Cerebellar cortex (tissue), 1 donor: ENCODE measurements around the gene FBXL17.

Source experiments
- DNase-seq: peaks from one replicate; pipeline ENCODE4 v3.0.0-alpha.2; 2015; ENCODE audit warnings: low spot score

Gene FBXL17

DNA sequence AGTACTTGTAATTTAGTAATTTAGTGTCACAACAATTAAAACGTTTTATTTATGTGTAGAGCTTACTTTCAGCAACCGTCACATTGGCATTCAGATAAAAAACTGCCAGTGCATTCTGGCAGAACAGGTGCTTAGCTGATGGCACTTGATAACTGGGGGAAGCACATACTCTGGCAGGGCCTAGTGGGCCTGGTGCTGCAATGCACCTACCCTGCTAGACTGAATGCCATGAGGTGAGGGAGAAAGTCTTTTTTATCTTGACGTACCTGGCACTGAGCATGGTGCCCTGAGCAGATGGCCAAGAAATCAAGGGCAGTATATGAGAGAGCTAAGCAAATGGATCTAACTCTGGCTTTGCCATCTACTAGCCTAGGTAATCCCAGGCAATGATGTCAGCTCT lies 430.6 kb downstream of the FBXL17 start:
- DNase-seq: peak; percentile 54

DNA sequence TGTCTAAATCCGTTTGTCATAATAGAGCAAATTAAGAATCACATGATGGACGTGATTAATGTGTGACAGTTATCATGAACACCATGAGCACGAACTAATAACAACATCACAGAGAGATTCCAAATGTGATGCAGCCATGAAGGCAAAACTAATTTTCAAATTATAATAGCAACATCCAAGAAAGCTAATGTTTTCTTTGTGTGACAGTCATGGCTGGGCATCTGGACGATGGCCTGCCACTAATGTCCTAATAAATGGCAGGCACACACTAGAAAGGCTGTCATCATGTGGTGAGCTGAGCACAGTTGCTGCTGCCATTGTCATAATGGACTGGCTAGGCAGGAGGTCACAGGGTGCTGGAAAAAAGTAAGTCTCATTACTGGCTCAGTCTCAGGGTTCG lies 431.1 kb downstream of the FBXL17 start:
- DNase-seq: no peak

- no peak for DNase-seq
Measured at GRCh38 chr5:107949688-107950341, 432.1 kb downstream of the FBXL17 start.

GRCh38 chr5:107948377-107948776 lies 433.5 kb downstream of the FBXL17 start:
- no peak for DNase-seq

GRCh38 chr5:107945061-107945460 lies 436.8 kb downstream of the FBXL17 start:
- no peak for DNase-seq

DNA sequence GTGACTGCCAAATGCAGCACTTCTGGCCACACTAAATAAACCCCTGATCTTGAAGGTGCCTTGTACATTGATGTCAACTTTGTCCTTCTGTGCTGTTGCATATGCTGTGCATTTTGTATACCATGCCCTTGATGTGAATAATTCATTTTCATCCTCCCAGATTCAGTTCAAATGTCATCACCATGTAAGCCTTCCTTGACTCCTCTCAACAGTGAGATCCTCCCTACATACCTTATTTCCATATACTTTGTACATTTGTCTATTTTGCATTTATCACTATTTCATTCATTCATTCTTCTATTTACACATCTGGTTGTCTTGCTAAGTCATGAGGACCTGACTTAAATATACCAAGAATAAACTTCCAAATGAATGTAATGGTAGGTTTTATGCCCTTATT lies 438.0 kb downstream of the FBXL17 start:
- DNase-seq: no peak

GRCh38 chr5:107941036-107941435 lies 440.9 kb downstream of the FBXL17 start:
- no peak for DNase-seq

DNA sequence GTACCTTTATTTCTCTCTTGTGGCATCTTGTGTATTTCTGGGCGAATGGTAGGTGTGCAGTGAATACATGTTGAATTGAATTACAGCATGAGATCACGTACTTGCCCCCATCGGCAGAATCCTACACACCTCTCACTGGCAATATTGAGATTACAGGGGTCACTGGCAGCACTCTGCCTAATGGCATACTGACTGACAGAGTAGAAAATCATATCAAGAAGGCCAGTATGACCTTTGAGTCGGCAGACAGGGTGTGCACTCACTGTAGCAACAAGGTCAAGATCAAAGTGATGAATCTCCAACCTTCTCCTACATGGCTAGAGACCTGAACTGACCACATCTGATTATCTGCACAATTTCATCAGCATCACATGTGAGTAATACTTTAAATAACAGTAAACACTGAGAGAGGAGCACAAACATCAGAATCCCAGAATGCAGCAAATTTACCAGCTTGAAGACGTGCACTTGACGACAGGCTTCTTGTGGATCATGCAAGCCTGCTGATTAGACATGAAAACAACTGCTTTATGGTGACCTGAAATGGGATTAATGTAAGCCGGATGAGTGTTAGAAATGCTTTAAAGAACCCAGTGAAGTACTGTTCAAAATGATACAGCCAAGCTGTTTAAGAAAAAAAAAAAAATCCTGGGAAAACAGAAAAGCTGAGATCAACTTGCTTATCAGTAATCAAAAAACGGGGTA lies 444.1 kb downstream of the FBXL17 start:
- no peak for DNase-seq

DNA sequence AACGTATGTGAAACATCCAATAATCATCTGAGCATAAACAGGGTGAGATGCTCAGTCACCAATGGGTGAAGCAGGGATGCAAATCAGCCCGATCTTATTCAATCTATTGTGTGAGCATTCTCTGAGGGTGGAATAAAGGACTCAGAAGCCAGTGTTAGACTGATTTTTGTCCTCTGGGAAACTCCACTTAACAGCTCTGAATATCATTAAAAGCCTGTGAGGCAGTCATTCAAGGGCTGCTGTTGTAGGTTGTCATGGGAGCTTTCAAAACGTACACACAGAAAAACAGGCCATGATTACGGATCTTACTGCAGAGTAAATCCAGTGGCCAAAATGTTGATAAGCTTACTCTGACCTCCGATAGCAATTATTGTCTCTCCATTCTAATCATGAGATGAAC lies 444.7 kb downstream of the FBXL17 start:
- DNase-seq: no peak

DNA sequence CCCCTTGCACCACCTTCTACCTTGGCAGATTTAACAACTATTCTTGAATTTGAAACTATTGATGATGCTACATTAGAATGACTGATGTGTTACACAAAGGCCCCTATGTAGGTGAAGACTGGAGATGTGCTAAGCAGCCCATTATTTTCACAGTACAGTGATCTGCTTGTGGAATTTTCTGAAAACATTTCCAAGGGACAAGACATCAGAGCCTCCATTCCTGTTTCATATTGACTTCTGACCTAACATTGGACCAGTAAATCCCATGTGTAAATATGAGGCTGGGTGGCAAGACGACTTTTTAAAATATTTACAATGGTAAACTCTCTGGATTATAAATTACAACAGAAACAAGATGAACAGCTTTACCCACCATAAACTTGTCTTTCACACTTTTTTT lies 445.4 kb downstream of the FBXL17 start:
- no peak for DNase-seq

DNA sequence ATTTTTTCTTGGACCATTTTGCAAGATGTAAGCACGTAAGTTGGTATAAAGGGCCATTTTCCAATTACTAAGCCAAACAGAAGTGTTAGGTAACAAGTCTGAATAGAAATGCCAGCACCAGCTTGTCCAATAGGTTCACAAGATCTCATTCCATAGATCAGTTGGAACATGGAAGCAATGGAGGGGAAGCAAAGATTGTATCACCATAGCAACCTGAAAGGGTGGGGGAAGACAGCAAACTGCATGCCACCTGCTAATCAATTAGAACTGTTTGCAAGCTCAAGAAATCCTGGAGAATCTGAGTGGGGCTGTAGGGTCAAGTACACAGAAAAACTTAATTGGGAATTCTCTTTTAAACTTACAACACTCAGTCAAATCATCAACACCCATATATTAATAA lies 446.3 kb downstream of the FBXL17 start:
- no peak for DNase-seq

GRCh38 chr5:107933326-107933725 lies 448.6 kb downstream of the FBXL17 start:
- no peak for DNase-seq

GRCh38 chr5:107930891-107931290 lies 451.0 kb downstream of the FBXL17 start:
- no peak for DNase-seq

- no peak for DNase-seq
Measured at GRCh38 chr5:107930092-107930491, 451.8 kb downstream of the FBXL17 start.

DNA sequence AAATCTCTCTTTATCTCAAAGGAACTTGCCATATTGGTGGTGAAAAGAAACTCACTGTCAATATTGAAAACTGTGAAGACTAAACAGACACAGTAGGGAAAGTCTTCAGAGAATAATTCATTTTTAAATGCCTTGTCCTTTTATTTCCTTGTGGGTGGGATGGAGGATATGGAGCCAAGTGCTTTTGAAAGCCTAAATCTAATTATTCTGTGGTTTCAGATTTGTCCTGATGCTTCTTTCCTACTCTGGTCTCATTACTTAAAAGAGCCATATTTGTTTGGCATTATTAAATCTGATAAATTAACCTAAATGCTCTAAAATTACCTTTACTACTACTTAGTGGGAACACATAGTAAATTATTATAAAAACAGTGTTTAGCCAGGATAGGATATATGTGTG lies 452.8 kb downstream of the FBXL17 start:
- DNase-seq: no peak

DNA sequence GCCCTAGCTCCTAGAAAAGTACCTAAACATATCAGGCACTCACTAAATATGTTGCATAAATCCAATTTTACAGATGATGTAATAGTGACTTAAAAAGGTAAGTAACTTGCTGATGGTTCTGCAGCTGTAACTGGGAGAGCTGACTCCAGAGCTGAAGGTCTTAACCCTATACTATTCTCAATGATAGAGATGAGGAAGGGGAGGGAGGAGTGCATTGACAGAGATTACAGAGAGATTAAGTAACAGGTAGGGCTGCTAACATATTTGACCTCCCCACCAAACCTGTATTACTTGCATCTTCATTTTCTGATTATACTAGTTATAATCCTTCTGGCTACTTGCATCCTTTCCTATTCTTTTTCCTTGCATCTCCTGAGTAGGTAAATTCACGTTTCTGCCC lies 455.8 kb downstream of the FBXL17 start:
- DNase-seq: no peak

GRCh38 chr5:107925200-107925599 lies 456.7 kb downstream of the FBXL17 start:
- no peak for DNase-seq

DNA sequence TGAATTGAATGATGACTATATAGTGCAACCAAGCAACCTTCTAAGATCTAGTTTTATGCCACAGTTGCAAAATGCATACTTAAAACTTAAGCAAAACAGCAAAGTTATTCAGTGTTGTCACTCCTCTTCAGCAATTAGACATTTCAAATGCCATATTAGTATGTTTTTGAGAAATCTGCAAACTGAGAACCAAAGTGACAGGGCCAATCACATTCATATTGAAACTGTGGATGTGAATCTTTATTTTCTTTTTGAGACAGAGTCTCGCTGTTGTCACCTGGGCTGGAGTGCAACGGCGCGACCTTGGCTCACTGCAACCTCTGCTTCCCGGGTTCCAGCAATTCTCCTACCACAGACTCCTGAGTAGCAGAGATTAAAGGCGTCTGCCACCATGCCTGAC lies 461.9 kb downstream of the FBXL17 start:
- no peak for DNase-seq

GRCh38 chr5:107919361-107919760 lies 462.5 kb downstream of the FBXL17 start:
- no peak for DNase-seq

DNA sequence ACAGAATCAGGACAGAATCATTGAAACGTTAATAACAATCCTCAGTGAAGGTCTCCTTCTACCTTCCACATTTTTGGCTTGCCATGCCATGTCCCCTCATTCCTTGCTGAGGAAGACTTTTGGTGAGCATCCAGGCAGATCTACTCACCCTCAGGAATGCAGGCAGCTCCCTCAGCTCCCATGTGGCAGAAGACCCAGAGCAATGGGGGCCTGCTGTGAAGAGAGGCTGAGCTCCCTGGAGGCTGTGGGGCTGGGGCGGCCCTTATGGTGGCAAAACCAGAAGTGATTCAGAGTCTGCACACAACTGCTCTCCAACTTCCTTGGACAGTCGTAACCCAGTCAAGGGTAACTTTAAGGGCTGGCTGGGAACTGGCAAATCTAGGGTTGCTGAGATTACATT lies 463.9 kb downstream of the FBXL17 start:
- no peak for DNase-seq

GRCh38 chr5:107916731-107917725 lies 464.9 kb downstream of the FBXL17 start:
- DNase-seq: no peak

GRCh38 chr5:107915176-107915812 lies 466.6 kb downstream of the FBXL17 start:
- DNase-seq: no peak
